Astrocyte of the cerebellum (primary cell): ENCODE results near the gene RAB3IL1.

ENCODE experiments used
- DNase-seq: peaks from one replicate; pipeline ENCODE4 v3.0.0-alpha.2; 2011; ENCODE audit warnings: low read depth
- H3K4me3 ChIP-seq: 2 replicates; pipeline ENCODE4 v1.5.1; 2011; ENCODE audit warnings: mild to moderate bottlenecking, low read depth, low read length, moderate library complexity
- CTCF ChIP-seq: IDR thresholded peaks from 2 replicates; pipeline ENCODE4 v1.5.1; 2012; ENCODE audit warnings: low read length, low read depth, moderate library complexity, mild to moderate bottlenecking; ENCODE audit errors: missing control alignments
- in situ Hi-C: cut with HindIII; loops from 2 replicates; pipeline ENCODE4 v1.10.0; 2017; ENCODE audit warnings: low sequenced_read_pairs

Gene RAB3IL1

GRCh38 chr11:61870541-61871031, 46.8 kb downstream of the RAB3IL1 start:
- in situ Hi-C loops = no loop called here
- H3K4me3 ChIP-seq = no peak overlapping the region
- no peak for DNase-seq
- no peak for TF ChIP-seq CTCF

DNA sequence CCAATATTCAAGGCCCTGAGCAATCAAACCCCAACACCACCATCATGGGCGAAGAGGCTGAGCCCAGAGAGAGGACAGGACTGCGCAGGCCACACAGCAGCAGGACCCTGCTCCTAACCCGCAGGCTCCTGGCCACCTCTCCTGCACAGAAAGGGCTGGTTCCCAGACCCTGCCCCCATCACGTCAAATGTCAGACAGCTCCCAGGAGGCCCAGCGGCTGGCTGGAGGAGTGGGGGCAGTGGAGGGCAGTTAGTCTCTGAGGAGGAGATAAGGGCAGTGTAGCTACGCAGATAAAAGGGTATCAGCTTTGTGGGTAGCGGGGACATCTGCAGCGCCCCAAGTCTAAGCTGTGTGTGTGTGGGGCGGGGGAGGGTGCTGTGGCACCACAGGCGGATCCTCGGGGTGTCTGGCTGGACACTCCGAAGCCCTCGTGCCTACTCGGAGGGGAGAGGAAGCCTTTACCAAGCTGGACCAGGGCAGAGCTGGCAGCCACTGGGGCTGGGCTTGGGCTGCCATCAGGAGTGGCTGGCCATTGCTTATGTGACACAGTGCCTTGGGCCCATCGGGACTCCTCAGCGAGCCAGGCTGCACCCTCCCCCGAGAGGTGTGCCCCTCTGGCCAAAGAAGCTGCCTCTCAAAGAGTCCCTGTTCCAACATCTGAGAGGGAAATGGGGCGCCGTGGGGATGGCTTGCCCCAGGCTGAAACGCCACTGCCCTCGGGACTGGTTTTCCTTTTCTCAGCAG, 47.5 kb downstream of the RAB3IL1 start:
- in situ Hi-C loops = no loop called here
- no peak for DNase-seq
- TF ChIP-seq CTCF = no peak

GRCh38 chr11:61869429-61869707, 48.0 kb downstream of the RAB3IL1 start:
- in situ Hi-C loops = no loop called here
- no peak overlapping the region for H3K4me3 ChIP-seq
- DNase-seq = no peak
- TF ChIP-seq CTCF = no peak

More for the DNA sequence above, 47.5 kb downstream of the RAB3IL1 start:
- no peak overlapping the region for H3K4me3 ChIP-seq

GRCh38 chr11:61868571-61869428, 48.6 kb downstream of the RAB3IL1 start:
- TF ChIP-seq CTCF = no peak
- in situ Hi-C loops = no loop called here
- no peak overlapping the region for H3K4me3 ChIP-seq
- DNase-seq = no peak

GRCh38 chr11:61866958-61867343, 50.4 kb downstream of the RAB3IL1 start:
- DNase-seq = no peak
- TF ChIP-seq CTCF = no peak
- in situ Hi-C loops = no loop called here
- no peak overlapping the region for H3K4me3 ChIP-seq

DNA sequence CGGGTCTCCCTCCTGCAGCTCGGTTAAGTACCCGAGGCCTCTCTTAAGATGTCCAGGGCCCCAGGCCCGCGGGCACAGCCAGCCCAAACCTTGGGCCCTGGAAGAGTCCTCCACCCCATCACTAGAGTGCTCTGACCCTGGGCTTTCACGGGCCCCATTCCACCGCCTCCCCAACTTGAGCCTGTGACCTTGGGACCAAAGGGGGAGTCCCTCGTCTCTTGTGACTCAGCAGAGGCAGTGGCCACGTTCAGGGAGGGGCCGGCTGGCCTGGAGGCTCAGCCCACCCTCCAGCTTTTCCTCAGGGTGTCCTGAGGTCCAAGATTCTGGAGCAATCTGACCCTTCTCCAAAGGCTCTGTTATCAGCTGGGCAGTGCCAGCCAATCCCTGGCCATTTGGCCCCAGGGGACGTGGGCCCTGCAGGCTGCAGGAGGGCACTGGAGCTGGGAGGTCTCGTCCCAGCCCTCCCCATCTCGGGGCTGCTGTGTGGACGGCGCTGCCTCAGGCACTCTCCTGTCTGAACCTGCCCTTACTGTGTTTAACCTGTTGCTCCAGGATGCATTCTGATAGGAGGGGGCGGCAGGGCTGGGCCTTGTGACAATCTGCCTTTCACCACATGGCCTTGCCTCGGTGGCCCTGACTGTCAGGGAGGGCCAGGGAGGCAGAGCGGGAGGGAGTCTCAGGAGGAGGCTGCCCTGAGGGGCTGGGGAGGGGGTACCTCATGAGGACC, 51.0 kb downstream of the RAB3IL1 start:
- in situ Hi-C loops = no loop called here
- no peak for DNase-seq
- no peak overlapping the region for H3K4me3 ChIP-seq
- no peak for TF ChIP-seq CTCF
